ENCODE results near the gene PMEPA1. TPM values are rescaled to one million over a fixed set of nuclear protein-coding genes. Genes with fewer than 3 reads are reported as not detected.

PMEPA1 gene
- total RNA-seq, 2 experiments from 2014 or later: 15.7 to 18.0 TPM

- intact Hi-C loops (cut with DNase I, micrococcal nuclease): no loop called here
- H3K27ac Mint-ChIP-seq: no peak overlapping the region
Measured at GRCh38 chr20:57704245-57704644, 5.6 kb downstream of the PMEPA1 start.

DNA sequence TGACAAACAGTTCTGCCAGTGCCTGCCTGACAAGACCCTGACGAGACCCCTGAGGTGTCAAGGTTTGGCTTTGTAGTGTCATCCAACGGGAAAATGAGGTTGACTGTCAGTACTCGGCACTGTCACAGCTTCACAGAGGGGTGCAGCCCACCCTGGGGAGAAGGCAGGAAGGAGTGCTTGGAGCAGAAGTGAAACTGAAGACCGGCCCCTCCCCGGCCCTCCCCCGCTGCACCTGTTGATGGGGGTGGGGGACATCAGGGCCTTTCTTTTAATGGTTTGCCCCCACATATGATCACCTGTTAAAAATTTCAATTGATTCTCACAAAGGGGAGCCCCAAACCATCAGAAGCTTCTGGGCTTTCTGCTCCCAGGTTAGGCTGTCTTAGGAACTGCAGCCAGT lies 6.8 kb downstream of the PMEPA1 start:
- TF ChIP-seq CTCF (IDR thresholded peaks at IDR 0.05): no peak
- H3K9me3 ChIP-seq (ENCODE audit: control insufficient read depth in 1 of 2, insufficient read depth in 1 of 2, low read length in 2 of 2): no peaks in the 10 kb centered on the region
- H3K4me3 ChIP-seq (ENCODE audit: low read length): no peak overlapping the region
- H3K4me1 ChIP-seq (ENCODE audit: insufficient read depth, low read length): peaks cover 4% of the 10 kb centered on the region
- Mint-ChIP-seq H3K4me3 (no peak overlapping the region), H3K36me3 (ENCODE audit: low read depth) (no peaks in the 10 kb centered on the region), H3K27me3 (no peaks in the 10 kb centered on the region), H3K4me1 (ENCODE audit: low read depth) (peaks cover 27% of the 10 kb centered on the region), H3K9me3 (no peaks in the 10 kb centered on the region), H3K27ac (peak overlapping the region; percentile 37)
- CTCF ChIA-PET: no interaction called here
- no peaks in the 10 kb centered on the region for H3K27me3 ChIP-seq (ENCODE audit: control insufficient read depth in 1 of 2, insufficient read depth in 2 of 2, low read length in 2 of 2)
- no peak overlapping the region for H3K27ac ChIP-seq (ENCODE audit: low read depth in 1 of 2, low read length in 2 of 2)
- DNase-seq: no peak
- POLR2A ChIA-PET: no interaction called here
- H3K36me3 ChIP-seq (ENCODE audit: insufficient read depth, low read length): no peaks in the 10 kb centered on the region
- no peak for ATAC-seq (ENCODE audit: poor library complexity)
- intact Hi-C loops (cut with DNase I, micrococcal nuclease): no loop called here

More at GRCh38 chr20:57704245-57704644, 5.6 kb downstream of the PMEPA1 start:
- H3K9me3 Mint-ChIP-seq: no peaks in the 10 kb centered on the region
- Histone ChIP-seq H3K4me1 (ENCODE audit: insufficient read depth, low read length) (peaks cover 13% of the 10 kb centered on the region), H3K27me3 (ENCODE audit: control insufficient read depth in 1 of 2, insufficient read depth in 2 of 2, low read length in 2 of 2) (no peaks in the 10 kb centered on the region), H3K27ac (ENCODE audit: low read depth in 1 of 2, low read length in 2 of 2) (no peak overlapping the region), H3K36me3 (ENCODE audit: insufficient read depth, low read length) (no peaks in the 10 kb centered on the region), H3K9me3 (ENCODE audit: control insufficient read depth in 1 of 2, insufficient read depth in 1 of 2, low read length in 2 of 2) (no peaks in the 10 kb centered on the region), H3K4me3 (ENCODE audit: low read length) (no peak overlapping the region)
- no peaks in the 10 kb centered on the region for H3K27me3 Mint-ChIP-seq
- ChIA-PET CTCF (no interaction called here), POLR2A (no interaction called here)
- ATAC-seq (ENCODE audit: poor library complexity) (no peak), DNase-seq (no peak)
- H3K36me3 Mint-ChIP-seq (ENCODE audit: low read depth): peaks cover 6% of the 10 kb centered on the region
- H3K4me1 Mint-ChIP-seq (ENCODE audit: low read depth): peaks cover 29% of the 10 kb centered on the region
- TF ChIP-seq CTCF (IDR thresholded peaks at IDR 0.05): no peak
- H3K4me3 Mint-ChIP-seq: peak overlapping the region; percentile 25

GRCh38 chr20:57702521-57702920 lies 7.3 kb downstream of the PMEPA1 start:
- ATAC-seq (ENCODE audit: poor library complexity): no peak
- Histone ChIP-seq H3K36me3 (ENCODE audit: insufficient read depth, low read length) (no peaks in the 10 kb centered on the region), H3K9me3 (ENCODE audit: control insufficient read depth in 1 of 2, insufficient read depth in 1 of 2, low read length in 2 of 2) (no peaks in the 10 kb centered on the region), H3K4me1 (ENCODE audit: insufficient read depth, low read length) (no peaks in the 10 kb centered on the region), H3K27me3 (ENCODE audit: control insufficient read depth in 1 of 2, insufficient read depth in 2 of 2, low read length in 2 of 2) (no peaks in the 10 kb centered on the region), H3K27ac (ENCODE audit: low read depth in 1 of 2, low read length in 2 of 2) (no peak overlapping the region), H3K4me3 (ENCODE audit: low read length) (no peak overlapping the region)
- Mint-ChIP-seq H3K9me3 (no peaks in the 10 kb centered on the region), H3K36me3 (ENCODE audit: low read depth) (no peaks in the 10 kb centered on the region), H3K27ac (peak overlapping the region; percentile 37), H3K27me3 (no peaks in the 10 kb centered on the region), H3K4me3 (no peak overlapping the region), H3K4me1 (ENCODE audit: low read depth) (peaks cover 25% of the 10 kb centered on the region)
- DNase-seq: no peak
- ChIA-PET POLR2A (no interaction called here), CTCF (interaction anchor here (1.3 kb wide), 1 partner anchor 80 kb away, joined by 5 read pairs; no protein-coding TSS in a partner anchor)
- intact Hi-C loops (cut with DNase I, micrococcal nuclease): no loop called here
- no peak for TF ChIP-seq CTCF (IDR thresholded peaks at IDR 0.05)

Data from CD4-positive, alpha-beta T cell (primary cell).